ENCODE data around the gene PARS2.

- TF ChIP-seq, protein P1, sequence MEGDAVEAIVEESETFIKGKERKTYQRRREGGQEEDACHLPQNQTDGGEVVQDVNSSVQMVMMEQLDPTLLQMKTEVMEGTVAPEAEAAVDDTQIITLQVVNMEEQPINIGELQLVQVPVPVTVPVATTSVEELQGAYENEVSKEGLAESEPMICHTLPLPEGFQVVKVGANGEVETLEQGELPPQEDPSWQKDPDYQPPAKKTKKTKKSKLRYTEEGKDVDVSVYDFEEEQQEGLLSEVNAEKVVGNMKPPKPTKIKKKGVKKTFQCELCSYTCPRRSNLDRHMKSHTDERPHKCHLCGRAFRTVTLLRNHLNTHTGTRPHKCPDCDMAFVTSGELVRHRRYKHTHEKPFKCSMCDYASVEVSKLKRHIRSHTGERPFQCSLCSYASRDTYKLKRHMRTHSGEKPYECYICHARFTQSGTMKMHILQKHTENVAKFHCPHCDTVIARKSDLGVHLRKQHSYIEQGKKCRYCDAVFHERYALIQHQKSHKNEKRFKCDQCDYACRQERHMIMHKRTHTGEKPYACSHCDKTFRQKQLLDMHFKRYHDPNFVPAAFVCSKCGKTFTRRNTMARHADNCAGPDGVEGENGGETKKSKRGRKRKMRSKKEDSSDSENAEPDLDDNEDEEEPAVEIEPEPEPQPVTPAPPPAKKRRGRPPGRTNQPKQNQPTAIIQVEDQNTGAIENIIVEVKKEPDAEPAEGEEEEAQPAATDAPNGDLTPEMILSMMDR (conservative IDR thresholded peaks at IDR 0.05; ENCODE audit: low read depth, low read length), result no peak
- TF ChIP-seq EZH2 (IDR thresholded peaks at IDR 0.05; ENCODE audit: low read length, unreplicated experiment), result no peak
- TF ChIP-seq EZH2phosphoT487 (IDR thresholded peaks at IDR 0.05; ENCODE audit: borderline replicate concordance, low read length), result no peak
Measured at GRCh38 chr1:54741531-54741930, 22.8 kb downstream of the PARS2 start.

Measured in PC-3 (cell line).